Panc1 (cell line): Measurements from ENCODE around the gene ZNF683. TPM values are rescaled to one million over a fixed set of nuclear protein-coding genes. Genes with fewer than 3 reads are reported as not detected.

Experiments
- ATAC-seq: fragments of 200-7000 bp; cut with Tn5 transposase; 2 replicates; pipeline ENCODE4 v1.9.1; 2020; ENCODE audit warnings: mild to moderate bottlenecking, moderate library complexity
- BruUV-seq: library from RNA; stranded (reverse); fragments of 400-500 nt; replicated peaks from 2 replicates; lab custom pipeline; 2021; lab: Mats Ljungman, UMichigan
- CTCF ChIA-PET: fragments of 300-600 bp; sonication (Branson Sonifier 250); formaldehyde crosslinking; loops from one replicate; lab custom pipeline; 2022; ENCODE audit warnings: antibody characterized with exemption; lab: Charles Lee
- POLR2A ChIA-PET: fragments of 300-600 bp; sonication (Branson Sonifier 250); formaldehyde crosslinking; loops from one replicate; lab custom pipeline; 2022; ENCODE audit warnings: antibody characterized with exemption; lab: Charles Lee
- DNase-seq: peaks from one replicate; pipeline ENCODE4 v3.0.0-alpha.2; 2010; ENCODE audit warnings: low read depth, low spot score
- H3K27ac ChIP-seq: 2 replicates; pipeline ENCODE4 v1.5.1; 2011; ENCODE audit warnings: mild to moderate bottlenecking, low read length, inconsistent platforms
- H3K27me3 ChIP-seq: fragments of 200-500 bp; sonication (Bioruptor generic); 2 replicates; pipeline ENCODE4 v1.6.0; 2014; ENCODE audit warnings: low read length, inconsistent platforms; ENCODE audit not compliant: control insufficient read depth, insufficient read depth
- H3K36me3 ChIP-seq: fragments of 200-500 bp; sonication (Bioruptor generic); 2 replicates; pipeline ENCODE4 v1.5.1; 2014; ENCODE audit warnings: inconsistent platforms, mild to moderate bottlenecking, low read length, moderate library complexity; ENCODE audit not compliant: control insufficient read depth, insufficient read depth
- H3K4me1 ChIP-seq: 2 replicates; pipeline ENCODE4 v1.5.1; 2011; ENCODE audit warnings: inconsistent platforms, mild to moderate bottlenecking, low read length, moderate library complexity; ENCODE audit not compliant: control insufficient read depth, insufficient read depth
- H3K4me3 ChIP-seq, 2 experiments: 2 replicates each; pipeline ENCODE4 v1.5.1; 2011 to 2012; ENCODE audit warnings: low read depth in 2 of 2, low read length in 2 of 2, mild to moderate bottlenecking in 2 of 2, inconsistent platforms in 1 of 2, moderate library complexity in 1 of 2
- H3K9me3 ChIP-seq: fragments of 200-500 bp; sonication (Bioruptor generic); 2 replicates; pipeline ENCODE4 v1.5.1; 2014; ENCODE audit warnings: low read depth, mild to moderate bottlenecking, inconsistent platforms, low read length, moderate library complexity; ENCODE audit not compliant: control insufficient read depth, insufficient read depth
- POLR2AphosphoS5 ChIP-seq: IDR thresholded peaks from 2 replicates; pipeline ENCODE4 v1.6.1; 2012; ENCODE audit warnings: mild to moderate bottlenecking, low read depth, low read length, moderate library complexity
- REST ChIP-seq, 2 experiments: IDR thresholded peaks; 2 replicates each; pipeline ENCODE4 v1.6.1; 2011 to 2012; ENCODE audit warnings: low read depth in 2 of 2, control low read depth in 1 of 2, low read length in 1 of 2, mild to moderate bottlenecking in 1 of 2, moderate library complexity in 1 of 2; ENCODE audit not compliant: insufficient read depth in 1 of 2
- SIN3A ChIP-seq: IDR thresholded peaks from 2 replicates; pipeline ENCODE4 v1.6.1; 2012; ENCODE audit warnings: low read depth, mild to moderate bottlenecking, low read length, moderate library complexity, borderline replicate concordance; ENCODE audit not compliant: insufficient read depth
- TCF7L2 ChIP-seq: IDR thresholded peaks from 2 replicates; pipeline ENCODE4 v1.6.1; 2011; ENCODE audit warnings: mild to moderate bottlenecking, low read depth, low read length, inconsistent platforms
- in situ Hi-C: cut with HindIII; loops from 2 replicates; pipeline ENCODE4 v1.10.0; 2016; ENCODE audit warnings: low sequenced_read_pairs, low pct_unique_long_range_greater_than_20kb
- intact Hi-C: fragments of 100-400 bp; cut with micrococcal nuclease; formaldehyde crosslinking; loops from one replicate; pipeline ENCODE4 v1.10.0; 2022; ENCODE audit not compliant: unreplicated experiment
- total RNA-seq: library from RNA; stranded (reverse); gene quantifications from one replicate; pipeline ENCODE4 v1.2.1, GENCODE V29; 2021; ENCODE audit not compliant: unreplicated experiment
- TF ChIP-seq, protein P1 (sequence below): fragments of 450-650 bp; IDR thresholded peaks from 2 replicates; pipeline ENCODE4 v1.5.1; 2017; ENCODE audit warnings: mild to moderate bottlenecking

The ZNF683 gene
- total RNA-seq, 1 experiment from 2014 or later: not detected

- intact Hi-C loops (no loop called here), in situ Hi-C loops (no loop called here)
- TF ChIP-seq, protein P1, sequence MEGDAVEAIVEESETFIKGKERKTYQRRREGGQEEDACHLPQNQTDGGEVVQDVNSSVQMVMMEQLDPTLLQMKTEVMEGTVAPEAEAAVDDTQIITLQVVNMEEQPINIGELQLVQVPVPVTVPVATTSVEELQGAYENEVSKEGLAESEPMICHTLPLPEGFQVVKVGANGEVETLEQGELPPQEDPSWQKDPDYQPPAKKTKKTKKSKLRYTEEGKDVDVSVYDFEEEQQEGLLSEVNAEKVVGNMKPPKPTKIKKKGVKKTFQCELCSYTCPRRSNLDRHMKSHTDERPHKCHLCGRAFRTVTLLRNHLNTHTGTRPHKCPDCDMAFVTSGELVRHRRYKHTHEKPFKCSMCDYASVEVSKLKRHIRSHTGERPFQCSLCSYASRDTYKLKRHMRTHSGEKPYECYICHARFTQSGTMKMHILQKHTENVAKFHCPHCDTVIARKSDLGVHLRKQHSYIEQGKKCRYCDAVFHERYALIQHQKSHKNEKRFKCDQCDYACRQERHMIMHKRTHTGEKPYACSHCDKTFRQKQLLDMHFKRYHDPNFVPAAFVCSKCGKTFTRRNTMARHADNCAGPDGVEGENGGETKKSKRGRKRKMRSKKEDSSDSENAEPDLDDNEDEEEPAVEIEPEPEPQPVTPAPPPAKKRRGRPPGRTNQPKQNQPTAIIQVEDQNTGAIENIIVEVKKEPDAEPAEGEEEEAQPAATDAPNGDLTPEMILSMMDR: no peak
- TF ChIP-seq REST (IDR thresholded peaks at IDR 0.05; ENCODE audit: insufficient read depth in 1 of 2, low read depth in 2 of 2, low read length in 1 of 2) (no peak), POLR2AphosphoS5 (no peak), TCF7L2 (no peak), SIN3A (no peak)
- DNase-seq (no peak), ATAC-seq (no peak)
- POLR2A ChIA-PET: no interaction called here
- H3K36me3 ChIP-seq: no peaks in the 10 kb centered on the region
- no peak overlapping the region for H3K27ac ChIP-seq
- H3K9me3 ChIP-seq: no peaks in the 10 kb centered on the region
- CTCF ChIA-PET: no interaction called here
- H3K4me1 ChIP-seq: peaks cover 4% of the 10 kb centered on the region; the same call in 1 of the 2 replicates
- H3K4me3 ChIP-seq: no peak overlapping the region
- no TSS peak for BruUV-seq
- H3K27me3 ChIP-seq: no peaks in the 10 kb centered on the region
Measured at GRCh38 chr1:26358411-26359384, 13.9 kb downstream of the ZNF683 start.

DNA sequence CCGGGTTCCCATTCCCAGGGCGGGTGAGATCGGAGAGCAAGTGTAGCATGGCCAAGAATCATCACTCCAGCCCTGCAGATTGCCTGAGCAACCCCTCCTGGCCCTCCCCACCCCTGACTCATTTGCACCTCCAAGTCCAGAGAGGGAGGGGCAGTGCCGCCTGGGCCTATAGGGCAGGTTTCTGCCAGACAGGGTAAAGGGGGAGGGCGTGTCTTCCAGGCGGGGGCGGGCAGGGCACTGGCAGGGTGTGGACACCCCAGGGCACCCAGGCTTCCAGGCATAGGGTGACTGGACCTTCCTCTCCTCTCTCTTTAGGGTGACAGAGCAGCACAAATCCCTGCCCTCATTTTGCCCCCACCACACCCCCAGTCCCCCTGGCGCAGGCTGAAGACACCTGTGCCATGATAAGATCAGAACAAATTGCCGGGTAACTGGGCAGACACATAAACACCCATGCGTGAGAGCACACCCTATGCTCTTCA lies 15.4 kb downstream of the ZNF683 start:
- TF ChIP-seq SIN3A: no peak
- TF ChIP-seq, protein P1: no peak
- TF ChIP-seq REST (IDR thresholded peaks at IDR 0.05; ENCODE audit: insufficient read depth in 1 of 2, low read depth in 2 of 2, low read length in 1 of 2): no peak
- no peak for TF ChIP-seq TCF7L2
- no peak for TF ChIP-seq POLR2AphosphoS5
- no TSS peak for BruUV-seq
- intact Hi-C loops: no loop called here
- no peaks in the 10 kb centered on the region for H3K9me3 ChIP-seq
- no peaks in the 10 kb centered on the region; the same call in 1 of the 2 replicates for H3K4me1 ChIP-seq
- no peaks in the 10 kb centered on the region for H3K36me3 ChIP-seq
- no peak for ATAC-seq
- CTCF ChIA-PET: interaction anchor here (0.9 kb wide), 1 partner anchor 60 kb away, joined by 3 read pairs; no protein-coding TSS in a partner anchor
- H3K27ac ChIP-seq: no peak overlapping the region
- no peak overlapping the region for H3K4me3 ChIP-seq
- no peaks in the 10 kb centered on the region for H3K27me3 ChIP-seq
- in situ Hi-C loops: no loop called here
- no peak for DNase-seq
- POLR2A ChIA-PET: no interaction called here
